PC-3 (cell line): ENCODE results near the gene HEMGN. TPM values are rescaled to one million over a fixed set of nuclear protein-coding genes. Genes with fewer than 3 reads are reported as not detected.

ENCODE experiments used
- ATAC-seq: fragments of 200-7000 bp; cut with Tn5 transposase; 2 replicates; pipeline ENCODE4 v1.9.1; 2020; ENCODE audit warnings: mild to moderate bottlenecking, moderate library complexity
- BruUV-seq: library from RNA; stranded (reverse); fragments of 400-500 nt; replicated peaks from 2 replicates; lab custom pipeline; 2021; lab: Mats Ljungman, UMichigan
- CTCF ChIA-PET: fragments of 300-600 bp; sonication (Branson Sonifier 250); formaldehyde crosslinking; loops from one replicate; lab custom pipeline; 2022; ENCODE audit warnings: antibody characterized with exemption; lab: Charles Lee
- POLR2A ChIA-PET: fragments of 300-600 bp; sonication (Branson Sonifier 250); formaldehyde crosslinking; loops from one replicate; lab custom pipeline; 2022; ENCODE audit warnings: antibody characterized with exemption; ENCODE audit not compliant: unreplicated experiment; lab: Charles Lee
- DNase-seq: peaks from one replicate; pipeline ENCODE4 v3.0.0-alpha.2; 2015
- H2AFZ ChIP-seq: fragments of 300-600 bp; sonication (generic); 2 replicates; pipeline ENCODE4 v1.6.0; 2016; ENCODE audit warnings: antibody characterized with exemption, low read length
- H3F3A ChIP-seq: fragments of 300-600 bp; sonication (generic); one replicate; pipeline ENCODE4 v1.6.0; 2017; ENCODE audit warnings: antibody characterized with exemption, low read length, control low read depth, mild to moderate bottlenecking; ENCODE audit not compliant: unreplicated experiment
- H3K27ac ChIP-seq: fragments of 300-600 bp; sonication (generic); 2 replicates; pipeline ENCODE4 v1.5.1; 2016; ENCODE audit warnings: mild to moderate bottlenecking, low read length
- H3K27me3 ChIP-seq: fragments of 300-600 bp; sonication (generic); 2 replicates; pipeline ENCODE4 v1.6.1; 2016; ENCODE audit warnings: low read length, mixed read lengths
- H3K36me3 ChIP-seq: fragments of 300-600 bp; sonication (generic); 2 replicates; pipeline ENCODE4 v1.6.1; 2016; ENCODE audit warnings: low read depth, mixed run types, low read length, mixed read lengths
- H3K4me1 ChIP-seq: fragments of 300-600 bp; sonication (generic); 2 replicates; pipeline ENCODE4 v1.5.1; 2016; ENCODE audit warnings: low read length; ENCODE audit not compliant: insufficient read depth
- H3K4me2 ChIP-seq: fragments of 300-600 bp; sonication (generic); 2 replicates; pipeline ENCODE4 v1.6.0; 2016; ENCODE audit warnings: low read length
- H3K4me3 ChIP-seq: fragments of 300-600 bp; sonication (generic); 2 replicates; pipeline ENCODE4 v1.5.1; 2016; ENCODE audit warnings: mild to moderate bottlenecking, low read length, mixed read lengths
- H3K79me2 ChIP-seq: fragments of 300-600 bp; sonication (generic); 2 replicates; pipeline ENCODE4 v1.6.1; 2017; ENCODE audit warnings: low read length, mixed read lengths
- H3K9ac ChIP-seq: fragments of 300-600 bp; sonication (generic); 2 replicates; pipeline ENCODE4 v1.6.0; 2016; ENCODE audit warnings: mild to moderate bottlenecking, low read length
- H3K9me2 ChIP-seq: fragments of 300-600 bp; sonication (generic); replicated peaks from 2 replicates; pipeline ENCODE4 v1.6.1; 2016; ENCODE audit warnings: mixed run types, low read length, mixed read lengths
- H3K9me3 ChIP-seq: fragments of 300-600 bp; sonication (generic); 2 replicates; pipeline ENCODE4 v1.6.1; 2016; ENCODE audit warnings: low read length, mixed read lengths
- H4K20me1 ChIP-seq: fragments of 300-600 bp; sonication (generic); 2 replicates; pipeline ENCODE4 v1.6.1; 2016; ENCODE audit warnings: low read length, mixed read lengths
- EZH2 ChIP-seq: fragments of 300-600 bp; sonication (generic); IDR thresholded peaks from one replicate; pipeline ENCODE4 v1.6.1; 2017; ENCODE audit warnings: antibody characterized with exemption, mild to moderate bottlenecking, low read length; ENCODE audit not compliant: unreplicated experiment
- EZH2phosphoT487 ChIP-seq: fragments of 300-600 bp; sonication (generic); IDR thresholded peaks from 2 replicates; pipeline ENCODE4 v1.6.1; 2018; ENCODE audit warnings: mild to moderate bottlenecking, antibody characterized with exemption, low read length, borderline replicate concordance
- intact Hi-C: fragments of 100-400 bp; cut with micrococcal nuclease; formaldehyde crosslinking; loops from 2 replicates; pipeline ENCODE4 v1.9.0; 2023
- total RNA-seq: library from RNA; depleted of rRNA; stranded (reverse); fragments of >200 nt; gene quantifications from 2 replicates; pipeline ENCODE4 v1.2.3, GENCODE V29; 2014
- TF ChIP-seq, protein P1 (sequence below): fragments of 300-600 bp; sonication (generic); conservative IDR thresholded peaks from 2 replicates; pipeline ENCODE4 v1.5.1; 2017; ENCODE audit warnings: antibody characterized with exemption, low read depth, mild to moderate bottlenecking, low read length

The HEMGN gene
- total RNA-seq, 1 experiment from 2014 or later: not detected

DNA sequence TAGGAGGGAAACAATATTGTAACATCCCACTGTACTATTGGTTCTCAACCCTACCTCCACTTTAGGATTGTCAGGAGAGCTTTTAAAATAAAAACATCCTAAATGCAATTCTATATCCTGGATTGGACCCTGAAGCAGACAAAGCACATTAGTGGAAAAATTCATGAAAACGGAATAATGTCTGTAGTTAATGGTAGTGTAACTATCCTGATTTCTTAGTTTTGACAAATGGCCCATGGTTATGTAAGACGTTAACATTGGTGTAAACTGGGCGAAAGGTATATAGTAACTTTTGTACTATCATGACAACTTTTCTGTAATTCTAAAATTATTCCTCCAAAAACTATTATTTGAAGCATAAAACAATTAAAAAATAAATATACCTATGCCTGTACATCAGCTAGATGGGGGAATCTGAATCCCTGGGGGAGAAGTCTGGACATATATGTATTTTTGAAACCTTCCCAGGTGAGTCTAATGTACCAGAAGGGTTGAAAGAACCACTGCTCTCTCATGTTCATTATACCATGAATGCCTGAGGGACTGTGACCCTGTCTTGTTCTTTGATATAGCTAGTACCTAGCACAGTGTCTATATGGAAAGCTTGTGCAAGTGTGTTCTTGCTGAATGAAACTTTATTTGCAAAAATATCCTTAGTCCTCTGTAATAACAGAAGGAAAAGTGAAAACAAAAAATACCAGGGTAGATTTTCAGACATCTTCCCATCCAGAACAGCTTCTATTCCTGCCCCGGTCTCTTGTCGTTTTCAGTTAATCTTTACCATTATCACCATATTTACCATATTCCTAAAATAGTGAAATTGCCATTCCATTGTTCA, 12.3 kb downstream of the HEMGN start:
- Histone ChIP-seq H4K20me1 (no peaks in the 10 kb centered on the region), H3K27me3 (peaks cover 31% of the 10 kb centered on the region; the same call in 1 of the 2 replicates)
- intact Hi-C loops: no loop called here

DNA sequence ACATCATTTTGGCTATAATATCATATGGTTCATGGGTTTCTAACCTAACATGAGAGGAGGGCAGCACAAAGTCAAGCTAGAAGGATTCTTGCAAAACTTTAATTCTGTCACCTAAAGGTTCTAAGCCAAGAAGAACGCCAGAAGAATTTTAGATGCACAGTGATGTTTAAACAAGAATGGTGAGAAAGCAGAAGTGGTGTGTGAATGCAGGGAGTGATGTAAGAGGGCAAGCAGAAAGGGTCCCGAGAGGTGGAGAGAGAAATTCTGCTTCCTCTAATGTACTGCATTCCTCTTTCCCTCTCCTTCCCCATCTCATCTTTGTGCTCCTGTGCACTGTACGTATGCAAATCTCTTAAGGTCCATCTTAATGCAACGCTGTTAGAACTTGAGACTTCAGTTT, 13.6 kb downstream of the HEMGN start:
- no peaks in the 10 kb centered on the region; the same call in 1 of the 2 replicates for H3K36me3 ChIP-seq
- ATAC-seq (no peak), DNase-seq (no peak)
- ChIA-PET POLR2A (interaction anchor here (0.6 kb wide), 1 partner anchor 254 kb away, joined by 3 read pairs; no protein-coding TSS in a partner anchor), CTCF (no interaction called here)
- H3K9me3 ChIP-seq: no peaks in the 10 kb centered on the region
- H4K20me1 ChIP-seq: no peaks in the 10 kb centered on the region
- BruUV-seq: no TSS peak
- no peak overlapping the region for H3K27ac ChIP-seq
- H3K27me3 ChIP-seq: peaks cover 18% of the 10 kb centered on the region; the same call in 1 of the 2 replicates
- no peaks in the 10 kb centered on the region for H3K9me2 ChIP-seq
- peaks cover 10% of the 10 kb centered on the region for H3K4me1 ChIP-seq
- TF ChIP-seq, protein P1, sequence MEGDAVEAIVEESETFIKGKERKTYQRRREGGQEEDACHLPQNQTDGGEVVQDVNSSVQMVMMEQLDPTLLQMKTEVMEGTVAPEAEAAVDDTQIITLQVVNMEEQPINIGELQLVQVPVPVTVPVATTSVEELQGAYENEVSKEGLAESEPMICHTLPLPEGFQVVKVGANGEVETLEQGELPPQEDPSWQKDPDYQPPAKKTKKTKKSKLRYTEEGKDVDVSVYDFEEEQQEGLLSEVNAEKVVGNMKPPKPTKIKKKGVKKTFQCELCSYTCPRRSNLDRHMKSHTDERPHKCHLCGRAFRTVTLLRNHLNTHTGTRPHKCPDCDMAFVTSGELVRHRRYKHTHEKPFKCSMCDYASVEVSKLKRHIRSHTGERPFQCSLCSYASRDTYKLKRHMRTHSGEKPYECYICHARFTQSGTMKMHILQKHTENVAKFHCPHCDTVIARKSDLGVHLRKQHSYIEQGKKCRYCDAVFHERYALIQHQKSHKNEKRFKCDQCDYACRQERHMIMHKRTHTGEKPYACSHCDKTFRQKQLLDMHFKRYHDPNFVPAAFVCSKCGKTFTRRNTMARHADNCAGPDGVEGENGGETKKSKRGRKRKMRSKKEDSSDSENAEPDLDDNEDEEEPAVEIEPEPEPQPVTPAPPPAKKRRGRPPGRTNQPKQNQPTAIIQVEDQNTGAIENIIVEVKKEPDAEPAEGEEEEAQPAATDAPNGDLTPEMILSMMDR: no peak
- TF ChIP-seq EZH2phosphoT487 (no peak), EZH2 (no peak)
- intact Hi-C loops: no loop called here
- H3F3A ChIP-seq: peaks cover 5% of the 10 kb centered on the region
- 0 out of 2 replicates have a peak overlapping the region, but pooled peaks have one; percentile 100 for H3K4me2 ChIP-seq
- H2AFZ ChIP-seq: peak overlapping the region; percentile 100
- H3K79me2 ChIP-seq: peaks cover 7% of the 10 kb centered on the region
- no peak overlapping the region for H3K4me3 ChIP-seq
- no peak overlapping the region for H3K9ac ChIP-seq

More for the DNA sequence above, 12.3 kb downstream of the HEMGN start:
- Histone ChIP-seq H3K4me3 (no peak overlapping the region), H3K27ac (no peak overlapping the region), H2AFZ (no peak overlapping the region), H3K9ac (no peak overlapping the region), H3K36me3 (no peaks in the 10 kb centered on the region; the same call in 1 of the 2 replicates), H3K4me1 (peaks cover 10% of the 10 kb centered on the region), H3K4me2 (no peak overlapping the region), H3K9me2 (no peaks in the 10 kb centered on the region), H3K79me2 (peaks cover 6% of the 10 kb centered on the region), H3K9me3 (no peaks in the 10 kb centered on the region), H3F3A (peaks cover 5% of the 10 kb centered on the region)
- TF ChIP-seq EZH2phosphoT487: no peak
- TF ChIP-seq, protein P1: no peak
- no peak for TF ChIP-seq EZH2
- CTCF ChIA-PET: interaction anchor here (0.7 kb wide), 1 partner anchor 130 kb away, joined by 3 read pairs; no protein-coding TSS in a partner anchor
- DNase-seq: no peak
- POLR2A ChIA-PET: no interaction called here
- no TSS peak for BruUV-seq
- ATAC-seq: no peak
